ENCODE data around the gene SPEG.

SPEG gene

DNA sequence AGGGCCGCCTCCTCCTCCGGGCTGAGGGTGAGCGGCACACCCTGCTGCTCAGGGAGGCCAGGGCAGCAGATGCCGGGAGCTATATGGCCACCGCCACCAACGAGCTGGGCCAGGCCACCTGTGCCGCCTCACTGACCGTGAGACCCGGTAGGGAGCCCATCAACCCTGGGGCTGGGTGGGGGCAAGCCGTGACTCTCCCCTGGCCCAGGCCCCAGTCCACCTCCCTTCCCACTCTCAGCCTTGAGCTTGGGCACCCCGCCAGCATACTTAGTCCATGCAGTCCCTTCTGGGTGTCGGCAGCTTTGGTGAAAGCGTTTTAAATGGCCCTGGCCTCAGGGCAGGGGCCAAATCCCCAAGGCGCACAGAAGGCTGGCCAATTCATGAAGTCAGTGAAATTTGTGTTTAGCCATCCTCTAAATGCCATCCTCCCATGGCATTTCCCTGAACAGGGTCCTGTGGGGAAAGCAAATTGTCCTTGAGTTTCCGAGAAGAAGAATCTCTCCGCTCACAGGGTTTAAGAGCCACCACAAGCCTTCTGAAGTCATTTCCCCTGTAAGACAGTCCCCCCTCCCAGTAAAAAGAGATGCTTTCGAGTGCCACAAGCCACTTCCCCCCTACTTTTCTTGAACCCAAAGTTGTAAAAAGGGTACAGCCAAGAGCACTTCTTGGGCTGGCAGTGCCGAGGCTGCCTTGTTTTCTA lies 17.2 kb downstream of the SPEG start:
- Mint-ChIP-seq H3K27ac (no peak overlapping the region), H3K36me3 (ENCODE audit: low read depth) (no peaks in the 10 kb centered on the region), H3K27me3 (ENCODE audit: low read depth) (peaks cover 33% of the 10 kb centered on the region)

DNA sequence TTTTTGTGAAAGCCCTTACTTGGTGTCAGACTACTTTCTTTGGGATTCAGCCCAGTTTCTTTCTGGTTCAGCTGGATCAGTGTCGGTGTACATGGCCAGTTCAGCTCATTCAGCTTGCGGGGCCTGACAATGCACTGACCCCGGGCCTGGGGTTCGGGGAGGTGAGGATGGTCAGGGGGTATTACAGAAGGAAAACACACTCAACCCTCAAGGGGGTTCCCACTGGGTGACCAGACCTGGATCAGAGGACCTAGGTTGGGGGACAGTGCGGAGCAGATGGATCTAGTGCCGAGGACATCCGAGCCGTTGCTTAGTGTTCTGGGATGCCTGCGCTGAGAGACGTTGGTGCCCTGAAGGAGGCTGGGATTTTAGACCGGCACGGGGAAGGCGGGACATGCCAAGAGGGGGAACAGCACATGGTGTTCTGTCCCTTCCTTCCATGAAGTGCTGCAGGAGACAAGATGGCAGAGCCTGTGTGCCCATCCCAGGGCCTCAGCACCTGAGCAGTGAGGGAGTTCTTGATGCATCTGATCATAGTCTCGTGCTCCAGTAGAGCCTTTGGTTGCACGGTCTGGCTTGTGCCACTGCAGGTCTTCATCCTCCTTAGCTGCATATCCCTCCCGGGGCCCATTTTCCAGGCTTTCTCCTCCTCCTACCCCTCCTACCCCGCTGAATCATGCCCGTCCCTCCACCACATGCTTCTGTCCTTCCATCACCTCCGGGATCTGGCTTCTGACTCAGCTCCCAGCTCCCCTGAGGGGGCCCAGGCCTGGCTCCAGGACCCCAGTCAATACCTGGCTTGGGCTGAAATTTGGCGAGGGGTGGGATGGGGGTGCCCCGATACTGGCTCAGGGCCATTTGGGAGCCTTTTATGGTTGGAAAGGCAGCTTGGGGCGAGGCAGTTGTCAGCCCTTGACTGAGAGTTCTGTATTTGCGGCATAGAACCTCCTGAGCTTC lies 18.0 kb downstream of the SPEG start:
- no peaks in the 10 kb centered on the region for H3K9me3 Mint-ChIP-seq
- no peaks in the 10 kb centered on the region for H3K4me1 Mint-ChIP-seq (ENCODE audit: low read depth)
- no peaks in the 10 kb centered on the region for H3K36me3 Mint-ChIP-seq (ENCODE audit: low read depth)
- no peak overlapping the region for H3K4me3 Mint-ChIP-seq
- no peak overlapping the region for H3K27ac Mint-ChIP-seq
- peaks cover 30% of the 10 kb centered on the region for H3K27me3 Mint-ChIP-seq (ENCODE audit: low read depth)

More for the DNA sequence above, 17.2 kb downstream of the SPEG start:
- H3K9me3 Mint-ChIP-seq: no peaks in the 10 kb centered on the region
- H3K4me3 Mint-ChIP-seq: no peak overlapping the region
- H3K4me1 Mint-ChIP-seq (ENCODE audit: low read depth): no peaks in the 10 kb centered on the region

DNA sequence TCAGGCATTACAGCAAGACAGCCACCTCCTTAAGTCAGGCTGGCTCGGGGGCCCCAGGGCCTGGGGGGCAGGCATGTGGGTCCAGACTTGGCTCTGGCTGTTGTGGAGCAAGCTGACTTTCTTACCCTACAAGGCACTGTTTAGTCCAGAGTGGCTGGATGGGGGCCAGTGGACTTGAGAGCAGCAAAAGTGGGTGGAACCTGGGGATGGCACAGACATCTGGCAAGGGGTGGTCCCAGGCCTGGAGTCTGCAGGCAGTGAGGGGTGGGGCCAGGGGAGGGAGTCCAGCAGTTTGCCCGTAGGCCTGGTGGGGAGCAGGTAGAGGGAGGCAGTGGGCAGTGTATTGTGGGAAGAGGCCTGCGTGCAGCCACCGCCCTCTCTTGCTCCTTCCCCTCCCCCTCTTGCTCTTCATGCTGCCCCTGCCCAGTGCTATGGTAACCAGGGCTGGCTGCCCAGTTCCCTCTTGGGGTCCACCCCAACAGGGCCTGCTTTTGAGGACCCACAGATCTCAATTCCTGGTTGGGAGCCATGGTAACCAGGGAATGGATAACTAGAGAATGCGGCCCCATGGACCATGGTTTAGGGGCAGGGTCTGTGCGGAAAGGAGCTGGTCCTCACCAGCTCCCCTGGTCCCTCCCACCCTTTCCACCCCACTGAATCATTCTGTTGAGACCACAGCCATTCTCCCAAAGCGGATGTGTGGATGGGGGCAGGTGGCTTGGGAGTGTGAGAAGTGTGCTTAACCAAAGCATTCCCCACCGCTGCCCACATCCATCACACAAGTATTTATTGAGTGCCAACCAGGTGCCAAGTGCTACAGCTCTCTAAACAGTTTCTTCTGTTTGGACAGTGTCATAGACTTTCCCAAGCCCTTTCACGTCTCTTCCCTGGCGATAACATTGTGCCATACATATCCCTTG lies 19.3 kb downstream of the SPEG start:
- no peaks in the 10 kb centered on the region for H3K36me3 Mint-ChIP-seq (ENCODE audit: low read depth)
- H3K9me3 Mint-ChIP-seq: no peaks in the 10 kb centered on the region
- peaks cover 30% of the 10 kb centered on the region for H3K27me3 Mint-ChIP-seq (ENCODE audit: low read depth)
- no peaks in the 10 kb centered on the region for H3K4me1 Mint-ChIP-seq (ENCODE audit: low read depth)
- H3K27ac Mint-ChIP-seq: no peak overlapping the region
- no peak overlapping the region for H3K4me3 Mint-ChIP-seq

DNA sequence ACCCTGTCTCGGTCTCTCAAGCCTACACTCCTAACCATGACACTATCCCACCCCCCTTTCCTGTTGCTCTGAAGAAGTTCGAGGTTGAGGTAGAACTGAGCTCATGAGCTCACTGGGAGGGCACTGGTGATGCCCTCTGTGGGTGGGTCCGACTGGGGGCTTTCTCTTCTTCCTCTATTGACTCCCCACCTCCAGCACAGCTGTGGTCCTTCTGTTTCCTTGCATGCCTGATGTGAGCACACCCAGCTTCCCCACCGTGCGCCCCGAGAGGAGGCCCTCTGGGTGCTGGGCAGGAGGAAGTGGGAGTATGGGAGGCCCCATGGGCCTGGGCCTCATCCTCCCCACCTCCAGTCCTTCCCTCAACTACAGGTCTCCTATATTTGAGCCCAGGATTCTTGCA lies 20.9 kb downstream of the SPEG start:
- H3K9me3 Mint-ChIP-seq: no peaks in the 10 kb centered on the region
- H3K4me1 Mint-ChIP-seq (ENCODE audit: low read depth): no peaks in the 10 kb centered on the region
- peaks cover 15% of the 10 kb centered on the region for H3K27me3 Mint-ChIP-seq (ENCODE audit: low read depth)
- no peaks in the 10 kb centered on the region for H3K36me3 Mint-ChIP-seq (ENCODE audit: low read depth)
- no peak overlapping the region for H3K27ac Mint-ChIP-seq
- H3K4me3 Mint-ChIP-seq: no peak overlapping the region

DNA sequence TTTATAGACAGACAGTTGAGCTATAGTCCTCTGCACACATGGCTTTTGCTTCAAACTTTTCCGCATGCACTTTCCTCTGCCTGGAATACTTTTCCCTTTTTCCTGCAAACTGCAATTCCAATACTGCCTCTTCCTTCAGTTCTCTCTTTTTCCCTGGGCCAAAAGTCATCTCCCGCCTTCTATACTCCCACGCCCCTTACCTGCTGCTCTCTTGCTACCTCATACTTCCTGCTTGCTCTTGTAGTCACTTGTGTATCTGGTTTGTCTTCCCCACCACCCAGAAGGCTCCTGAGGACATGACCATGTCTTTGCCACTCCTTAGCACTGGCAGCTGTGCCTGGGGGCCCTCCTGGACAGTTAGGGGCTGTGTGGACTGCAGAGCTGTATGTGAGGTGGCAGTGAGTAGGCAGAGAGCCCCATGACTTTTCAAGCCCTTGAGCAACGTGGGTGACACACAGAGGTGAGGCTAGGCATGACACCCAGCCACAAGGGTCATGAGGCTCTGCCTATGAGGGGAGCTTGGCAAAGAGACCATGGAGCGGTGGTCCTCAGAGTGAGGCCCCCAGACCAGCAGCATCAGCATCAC lies 23.2 kb downstream of the SPEG start:
- Mint-ChIP-seq H3K36me3 (ENCODE audit: low read depth) (no peaks in the 10 kb centered on the region), H3K9me3 (no peaks in the 10 kb centered on the region), H3K27ac (no peak overlapping the region), H3K4me3 (no peak overlapping the region), H3K27me3 (ENCODE audit: low read depth) (peaks cover 7% of the 10 kb centered on the region), H3K4me1 (ENCODE audit: low read depth) (no peaks in the 10 kb centered on the region)

DNA sequence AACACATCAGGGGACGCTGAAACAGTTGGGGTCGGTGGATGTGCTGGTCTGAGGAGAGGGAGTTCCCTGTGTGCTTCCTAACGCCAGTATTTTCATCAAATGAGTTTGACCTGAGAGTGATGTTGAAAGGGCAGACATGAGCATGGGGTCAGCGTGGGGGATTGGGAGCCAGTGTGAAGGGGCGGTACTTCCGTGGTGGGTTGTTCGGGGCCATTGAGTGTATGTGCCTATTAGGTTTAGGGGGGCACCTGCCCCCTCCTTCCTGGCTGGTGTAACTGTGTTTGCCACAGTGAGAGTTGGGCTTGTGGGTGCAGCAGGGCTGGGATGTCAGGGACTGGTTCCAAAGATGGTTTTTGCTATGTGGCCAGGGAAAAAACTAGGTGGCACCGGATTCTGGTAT lies 24.4 kb downstream of the SPEG start:
- H3K36me3 Mint-ChIP-seq (ENCODE audit: low read depth): no peaks in the 10 kb centered on the region
- no peak overlapping the region for H3K27ac Mint-ChIP-seq
- H3K4me1 Mint-ChIP-seq (ENCODE audit: low read depth): no peaks in the 10 kb centered on the region

DNA sequence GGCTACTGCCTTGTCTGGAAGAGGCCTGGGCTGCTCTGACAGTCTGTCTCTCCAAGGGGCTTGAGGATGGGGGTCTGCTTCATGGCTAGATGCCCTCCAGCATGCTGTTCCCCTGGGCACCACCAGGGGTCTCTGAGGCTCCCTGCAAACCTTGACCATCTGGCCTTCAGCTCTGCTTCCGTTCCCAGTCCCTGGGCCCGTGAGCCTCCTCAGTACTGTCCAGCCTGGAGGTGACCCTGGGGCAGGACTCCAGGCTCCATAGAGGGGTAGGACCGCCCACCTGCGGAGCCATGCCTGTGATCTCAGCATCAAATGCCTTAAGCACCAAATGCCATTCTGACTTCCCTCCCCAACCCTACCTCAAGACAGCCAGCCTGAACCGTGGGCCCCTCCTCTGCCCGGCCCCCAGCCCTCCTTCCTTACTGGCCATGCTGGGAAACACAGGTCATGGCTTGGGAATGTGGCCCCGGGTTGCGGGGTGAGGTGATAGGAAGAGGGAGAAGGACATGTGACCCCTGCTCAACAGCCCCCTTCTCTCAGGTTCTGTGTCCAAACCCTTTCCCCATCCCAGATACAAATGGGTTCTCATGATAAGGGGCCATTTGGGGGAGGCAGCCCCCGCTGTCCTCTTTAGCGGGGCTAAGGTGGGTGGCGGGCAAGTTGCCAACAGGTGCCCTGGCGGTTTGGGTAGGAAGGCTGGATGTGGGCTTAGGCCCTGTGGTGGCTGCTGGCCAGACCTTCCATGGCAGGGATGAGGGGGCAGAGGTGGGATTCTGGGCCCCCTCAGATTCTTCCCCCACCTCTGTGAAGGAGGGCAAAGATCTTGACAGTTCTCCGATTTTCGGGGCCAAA lies 25.0 kb downstream of the SPEG start:
- Mint-ChIP-seq H3K36me3 (ENCODE audit: low read depth) (no peaks in the 10 kb centered on the region), H3K4me3 (no peak overlapping the region), H3K4me1 (ENCODE audit: low read depth) (no peaks in the 10 kb centered on the region), H3K27me3 (ENCODE audit: low read depth) (no peaks in the 10 kb centered on the region), H3K9me3 (no peaks in the 10 kb centered on the region), H3K27ac (no peak overlapping the region)

More for the DNA sequence above, 24.4 kb downstream of the SPEG start:
- Mint-ChIP-seq H3K4me3 (no peak overlapping the region), H3K9me3 (no peaks in the 10 kb centered on the region), H3K27me3 (ENCODE audit: low read depth) (no peaks in the 10 kb centered on the region)

DNA sequence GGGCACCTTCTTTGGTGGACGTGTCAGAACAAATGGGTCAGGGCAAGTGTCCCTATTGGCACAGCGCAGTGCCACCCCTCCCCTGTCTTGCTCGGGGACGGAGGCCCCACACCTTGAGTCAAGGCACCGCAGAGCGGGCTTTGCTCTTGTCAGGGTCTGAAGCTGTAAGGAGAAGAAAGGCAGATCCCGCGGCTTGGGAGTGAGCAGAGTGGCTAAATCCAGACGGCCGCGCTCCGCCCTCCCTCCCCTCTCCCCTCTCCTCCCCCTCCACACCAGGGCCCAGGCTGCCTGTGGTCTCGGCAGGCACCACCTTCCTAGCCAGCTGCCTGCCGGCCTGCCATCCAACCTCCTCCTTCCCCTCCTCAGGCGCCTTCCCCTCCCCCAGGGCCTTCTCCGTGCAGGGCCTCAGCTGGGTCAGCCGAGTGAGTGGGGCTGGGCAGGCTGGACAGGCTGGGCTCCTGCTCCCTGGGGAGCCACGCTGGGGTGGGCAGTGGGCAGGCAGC lies 25.8 kb downstream of the SPEG start:
- Mint-ChIP-seq H3K4me3 (no peak overlapping the region), H3K4me1 (ENCODE audit: low read depth) (no peaks in the 10 kb centered on the region), H3K9me3 (no peaks in the 10 kb centered on the region), H3K36me3 (ENCODE audit: low read depth) (no peaks in the 10 kb centered on the region), H3K27ac (no peak overlapping the region), H3K27me3 (ENCODE audit: low read depth) (no peaks in the 10 kb centered on the region)

DNA sequence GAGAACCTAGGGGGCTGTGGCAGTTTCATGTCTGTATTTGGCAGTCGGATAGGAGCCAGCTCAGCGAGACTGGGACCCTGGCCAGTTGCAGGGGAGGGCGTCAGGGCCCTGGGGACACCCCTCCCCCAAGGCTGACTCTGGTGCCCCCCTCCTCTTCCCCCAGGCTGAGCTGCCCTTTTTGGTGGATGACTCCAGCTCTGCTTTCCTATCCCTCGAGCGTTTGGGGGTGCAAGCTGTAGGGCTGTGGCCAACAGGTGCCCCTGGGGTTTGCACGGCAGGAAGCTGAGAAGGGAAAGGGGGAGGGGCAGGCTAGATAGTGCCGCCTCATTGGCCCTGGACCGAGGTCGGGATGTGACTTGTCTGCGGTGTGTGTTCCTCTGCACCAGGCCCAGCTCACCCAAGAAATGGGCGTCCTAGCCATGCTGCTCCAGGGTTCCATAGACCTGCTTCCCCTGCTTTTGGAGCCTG lies 26.4 kb downstream of the SPEG start:
- no peaks in the 10 kb centered on the region for H3K36me3 Mint-ChIP-seq (ENCODE audit: low read depth)
- H3K4me3 Mint-ChIP-seq: no peak overlapping the region
- H3K4me1 Mint-ChIP-seq (ENCODE audit: low read depth): no peaks in the 10 kb centered on the region
- H3K27me3 Mint-ChIP-seq (ENCODE audit: low read depth): no peaks in the 10 kb centered on the region
- H3K27ac Mint-ChIP-seq: no peak overlapping the region
- H3K9me3 Mint-ChIP-seq: no peaks in the 10 kb centered on the region

DNA sequence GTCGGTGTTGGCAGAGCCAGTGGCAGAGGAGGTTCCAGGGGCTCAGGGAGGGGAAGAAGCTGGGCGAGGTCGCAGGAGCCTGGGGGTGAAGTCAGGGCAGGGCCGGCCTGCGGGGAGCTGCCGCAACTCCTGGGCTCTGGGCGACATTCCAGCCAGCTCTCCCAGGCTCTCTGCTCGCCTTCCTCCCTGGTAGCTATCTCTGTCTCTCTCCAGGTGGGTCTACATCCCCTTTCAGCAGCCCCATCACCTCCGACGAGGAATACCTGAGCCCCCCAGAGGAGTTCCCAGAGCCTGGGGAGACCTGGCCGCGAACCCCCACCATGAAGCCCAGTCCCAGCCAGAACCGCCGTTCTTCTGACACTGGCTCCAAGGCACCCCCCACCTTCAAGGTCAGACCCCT lies 27.0 kb downstream of the SPEG start:
- no peaks in the 10 kb centered on the region for H3K9me3 Mint-ChIP-seq
- H3K4me3 Mint-ChIP-seq: no peak overlapping the region
- no peak overlapping the region for H3K27ac Mint-ChIP-seq

DNA sequence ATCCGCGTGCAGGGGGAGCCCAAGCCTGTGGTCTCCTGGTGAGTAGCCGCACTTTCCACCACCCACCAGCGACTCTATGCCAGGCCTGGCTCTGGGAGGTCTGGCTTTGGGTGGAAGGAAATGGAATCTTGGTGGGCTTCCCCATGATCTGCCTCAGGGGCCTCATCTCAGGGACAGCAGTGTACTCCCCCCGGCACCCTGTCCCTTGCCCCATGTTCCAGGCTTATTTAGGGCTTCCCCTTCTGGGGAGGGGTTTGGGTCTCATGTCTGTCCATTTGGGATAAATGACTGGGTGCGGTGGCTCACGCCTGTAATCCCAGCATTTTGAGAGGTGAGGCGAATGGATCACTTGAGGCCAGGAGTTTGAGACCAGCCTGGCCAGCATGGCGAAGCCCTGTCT lies 27.7 kb downstream of the SPEG start:
- Mint-ChIP-seq H3K27me3 (ENCODE audit: low read depth) (no peaks in the 10 kb centered on the region), H3K36me3 (ENCODE audit: low read depth) (no peaks in the 10 kb centered on the region), H3K4me1 (ENCODE audit: low read depth) (no peaks in the 10 kb centered on the region), H3K4me3 (no peak overlapping the region), H3K9me3 (no peaks in the 10 kb centered on the region), H3K27ac (no peak overlapping the region)

More for the DNA sequence above, 27.0 kb downstream of the SPEG start:
- Mint-ChIP-seq H3K27me3 (ENCODE audit: low read depth) (no peaks in the 10 kb centered on the region), H3K4me1 (ENCODE audit: low read depth) (no peaks in the 10 kb centered on the region), H3K36me3 (ENCODE audit: low read depth) (no peaks in the 10 kb centered on the region)

DNA sequence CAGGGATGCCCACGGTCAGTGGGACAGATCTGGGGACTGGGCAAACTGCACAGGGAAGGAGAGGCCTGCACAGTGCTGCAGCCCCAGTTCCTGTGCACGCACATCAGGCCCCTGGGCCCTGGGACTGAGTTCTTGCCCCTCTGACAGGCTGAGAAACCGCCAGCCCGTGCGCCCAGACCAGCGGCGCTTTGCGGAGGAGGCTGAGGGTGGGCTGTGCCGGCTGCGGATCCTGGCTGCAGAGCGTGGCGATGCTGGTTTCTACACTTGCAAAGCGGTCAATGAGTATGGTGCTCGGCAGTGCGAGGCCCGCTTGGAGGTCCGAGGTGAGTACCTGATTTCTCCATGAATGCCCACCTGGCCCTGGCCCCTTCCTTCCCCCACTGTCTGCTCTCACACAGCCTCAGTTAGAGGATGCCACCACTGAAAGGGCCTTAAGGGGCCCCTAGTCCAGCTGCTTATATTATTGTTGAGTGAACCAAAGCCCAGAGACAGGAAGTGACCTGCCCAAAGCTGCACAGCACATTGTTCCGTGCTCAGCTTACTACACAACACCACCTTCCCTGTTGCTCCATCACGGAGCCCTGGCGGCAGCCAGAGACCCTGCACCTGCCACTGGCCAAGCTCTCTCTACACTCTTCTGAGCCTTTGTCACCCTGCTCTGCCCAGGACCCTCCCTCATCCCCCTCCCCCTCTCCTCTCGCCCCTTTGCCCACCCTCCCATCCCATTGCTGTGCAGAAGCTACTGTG lies 29.8 kb downstream of the SPEG start:
- Mint-ChIP-seq H3K36me3 (ENCODE audit: low read depth) (no peaks in the 10 kb centered on the region), H3K27me3 (ENCODE audit: low read depth) (no peaks in the 10 kb centered on the region), H3K4me3 (no peak overlapping the region), H3K4me1 (ENCODE audit: low read depth) (no peaks in the 10 kb centered on the region), H3K27ac (no peak overlapping the region), H3K9me3 (no peaks in the 10 kb centered on the region)

All from T-helper 1 cell treated with Interleukin-12 subunit alpha and Interleukin-12 subunit beta and Interleukin-4 antibody, amounts not matched to agents 30 μg/mL and 1 μg/mL, for 36 hours (primary cell).